Right ventricle myocardium inferior (tissue), 1 donor: ENCODE data around the gene PTPRA. TPM values are rescaled to one million over a fixed set of nuclear protein-coding genes. Genes with fewer than 3 reads are reported as not detected.
"Not testable (repeated sequence)": the region's sequence is repeated elsewhere in the genome, so short reads cannot be mapped to it uniquely, and the experiment has no call there.

Source experiments
- ATAC-seq: fragments of 200-7000 bp; cut with Tn5 transposase; one replicate; pipeline ENCODE4 v1.9.1; 2020; ENCODE audit warnings: mild to moderate bottlenecking, moderate library complexity
- DNase-seq: peaks from one replicate; pipeline ENCODE4 v3.0.0; 2021; ENCODE audit errors: missing footprints
- intact Hi-C: fragments of 100-400 bp; cut with DNase I; formaldehyde crosslinking; loops from one replicate; pipeline ENCODE4 v1.11.0; 2022
- long read RNA-seq: library from polyadenylated mRNA; unstranded; transcript quantifications from one replicate; pipeline ENCODE4 v2.0.0, GENCODE V29; 2021
- total RNA-seq: library from RNA; stranded (reverse); fragmentation: NEBNext Ultra II Directional; extraction: Animal tissue kit (Norgen Biotek cat#: 25700); gene quantifications from one replicate; pipeline ENCODE4 v1.2.1, GENCODE V29; 2021
- donor health status: DM: no; HTN: yes; CAD: no; lungs with severe emphysema.

The PTPRA gene, protein sequence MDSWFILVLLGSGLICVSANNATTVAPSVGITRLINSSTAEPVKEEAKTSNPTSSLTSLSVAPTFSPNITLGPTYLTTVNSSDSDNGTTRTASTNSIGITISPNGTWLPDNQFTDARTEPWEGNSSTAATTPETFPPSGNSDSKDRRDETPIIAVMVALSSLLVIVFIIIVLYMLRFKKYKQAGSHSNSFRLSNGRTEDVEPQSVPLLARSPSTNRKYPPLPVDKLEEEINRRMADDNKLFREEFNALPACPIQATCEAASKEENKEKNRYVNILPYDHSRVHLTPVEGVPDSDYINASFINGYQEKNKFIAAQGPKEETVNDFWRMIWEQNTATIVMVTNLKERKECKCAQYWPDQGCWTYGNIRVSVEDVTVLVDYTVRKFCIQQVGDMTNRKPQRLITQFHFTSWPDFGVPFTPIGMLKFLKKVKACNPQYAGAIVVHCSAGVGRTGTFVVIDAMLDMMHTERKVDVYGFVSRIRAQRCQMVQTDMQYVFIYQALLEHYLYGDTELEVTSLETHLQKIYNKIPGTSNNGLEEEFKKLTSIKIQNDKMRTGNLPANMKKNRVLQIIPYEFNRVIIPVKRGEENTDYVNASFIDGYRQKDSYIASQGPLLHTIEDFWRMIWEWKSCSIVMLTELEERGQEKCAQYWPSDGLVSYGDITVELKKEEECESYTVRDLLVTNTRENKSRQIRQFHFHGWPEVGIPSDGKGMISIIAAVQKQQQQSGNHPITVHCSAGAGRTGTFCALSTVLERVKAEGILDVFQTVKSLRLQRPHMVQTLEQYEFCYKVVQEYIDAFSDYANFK
- total RNA-seq = 26.5 TPM
- long read RNA-seq, transcript PTPRA-201 (23 exons, 3,725 nt) = major isoform, 9 of 21 reads
- long read RNA-seq, partial matches to known transcripts = 2 of 21 reads
- long read RNA-seq, other reads (novel, unspliced or antisense) = 9 of 21 reads

DNA sequence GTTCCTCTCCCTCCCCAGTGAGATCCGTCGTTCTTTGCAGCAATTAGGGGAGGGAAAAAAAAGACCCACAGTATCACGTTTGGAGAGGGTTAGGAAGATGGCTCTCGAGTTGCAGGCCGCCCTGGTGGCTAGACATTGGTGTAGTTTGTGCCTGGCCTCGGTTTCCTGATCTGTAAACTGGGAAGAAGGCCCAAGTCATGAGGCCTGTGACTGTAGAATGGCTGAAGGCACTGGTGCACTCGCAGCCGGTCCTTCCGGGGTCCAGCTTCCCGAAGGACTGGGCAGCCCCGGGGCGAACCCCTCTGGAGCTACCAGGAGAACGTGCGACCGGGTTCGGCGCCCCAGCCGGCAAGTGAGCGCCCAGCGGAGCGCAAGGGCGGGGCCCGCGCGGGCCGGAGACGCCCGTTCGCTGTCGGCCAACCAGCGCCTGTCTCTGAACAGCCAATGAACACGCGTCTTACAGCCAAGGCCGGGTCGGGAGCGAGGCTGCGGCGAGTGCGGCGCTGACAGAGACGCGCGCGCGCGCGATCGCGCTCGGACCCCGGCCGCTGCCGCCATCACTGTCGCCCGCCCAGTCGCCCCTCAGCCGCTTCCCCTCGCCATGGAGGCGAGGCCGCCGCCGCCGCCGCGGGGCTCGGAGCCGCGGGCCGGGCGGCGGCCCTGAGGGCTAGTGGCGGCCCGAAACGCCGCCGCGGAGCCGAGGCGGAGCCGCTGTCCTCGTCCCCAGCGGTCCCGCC lies at the start of gene PTPRA:
Gene PTPRA (plus strand): TSS at position 472 of the 737 bp plus-strand sequence. CDS start 90,797 bp downstream, outside the sequence.
- intact Hi-C loops = loop anchor here (2.0 to 10.0 kb wide), 2 partner anchors 32 to 112 kb away; partner anchors contain the start of genes PCED1A and VPS16
- DNase-seq (peak; percentile 96), ATAC-seq (peak; percentile 97)

DNA sequence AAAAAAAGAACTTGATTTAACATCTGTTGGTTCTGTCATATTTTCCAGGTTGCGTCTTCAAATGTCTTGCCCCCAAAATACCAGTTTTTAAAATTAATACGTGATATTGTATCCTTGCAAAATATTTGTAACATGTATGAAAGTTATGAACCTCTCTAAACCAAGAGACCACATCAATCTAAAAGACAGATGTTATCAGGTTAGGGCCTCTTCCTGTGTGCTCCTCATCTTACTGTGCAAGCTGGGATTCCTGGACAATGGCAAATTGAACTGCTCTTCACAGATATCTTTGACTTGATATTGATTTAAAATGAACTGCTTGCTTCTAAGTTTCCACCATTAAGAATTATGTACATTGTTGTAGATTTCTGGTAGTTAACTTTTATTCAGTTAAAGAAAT lies 47.5 kb upstream of the PTPRA start:
- no peak for DNase-seq
- ATAC-seq = no peak
- intact Hi-C loops = no loop called here

DNA sequence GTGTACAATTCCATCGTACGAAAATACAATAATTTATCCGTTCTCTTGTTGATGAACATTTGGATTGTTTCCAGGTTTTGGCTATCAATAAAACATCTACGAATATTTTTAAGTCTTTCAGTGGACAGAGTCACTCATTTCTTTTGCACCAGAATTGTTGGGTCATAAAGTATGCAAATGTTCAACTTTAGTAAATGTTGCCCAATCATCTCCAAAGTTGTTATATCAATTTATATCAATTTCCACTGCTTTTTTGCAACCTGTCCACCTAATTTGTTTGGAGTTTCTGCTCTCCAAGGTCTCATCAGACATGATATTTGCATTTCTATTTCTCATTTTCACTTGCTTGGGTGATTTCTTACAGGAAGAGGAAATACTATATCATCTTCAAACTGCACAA lies 46.6 kb upstream of the PTPRA start:
- intact Hi-C loops = no loop called here
- ATAC-seq (no peak), DNase-seq (no peak)

DNA sequence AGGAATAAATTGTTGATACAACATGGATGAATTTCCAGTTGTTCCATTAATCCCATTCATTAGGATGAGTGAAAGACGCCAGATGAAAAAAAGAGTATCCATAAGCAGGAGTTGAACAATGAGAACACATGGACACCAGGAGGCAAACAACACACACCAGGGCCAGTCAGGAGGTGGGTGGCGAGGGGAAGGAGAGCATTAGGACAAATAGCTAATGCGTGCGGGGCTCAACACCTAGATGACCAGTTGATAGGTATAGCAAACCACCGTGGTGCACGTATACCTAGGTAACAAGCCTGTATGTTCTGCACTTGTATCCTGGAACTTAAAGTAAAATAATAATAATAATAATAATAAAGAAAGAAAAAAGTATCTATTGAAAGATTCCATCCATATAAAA lies 43.9 kb upstream of the PTPRA start:
- ATAC-seq (no peak), DNase-seq (no peak)
- intact Hi-C loops = no loop called here

DNA sequence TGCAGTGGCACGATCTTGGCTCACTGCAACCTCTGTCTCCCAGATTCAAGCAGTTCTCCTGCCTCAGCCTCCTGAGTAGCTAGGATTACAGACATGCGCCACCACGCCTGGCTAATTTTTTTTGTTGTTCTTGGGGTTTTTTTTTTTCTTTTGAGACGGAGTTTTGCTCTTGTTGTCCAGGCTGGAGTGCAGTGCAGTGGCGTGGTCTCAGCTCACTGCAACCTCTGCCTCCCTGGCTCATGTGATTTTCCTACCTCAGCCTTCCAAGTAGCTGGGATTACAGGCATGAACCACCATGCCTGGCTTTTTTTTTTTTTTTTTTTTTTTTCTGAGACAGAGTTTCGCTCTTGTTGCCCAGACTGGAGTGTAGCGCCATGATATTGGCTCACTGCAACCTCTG lies 42.1 kb upstream of the PTPRA start:
- DNase-seq, intact Hi-C loops, ATAC-seq: not testable (repeated sequence)

- no peak for ATAC-seq
- intact Hi-C loops = no loop called here
- DNase-seq = no peak
Observed at GRCh38 chr20:2833761-2834160, 39.5 kb upstream of the PTPRA start.

GRCh38 chr20:2834401-2835110 lies 38.7 kb upstream of the PTPRA start:
- intact Hi-C loops = no loop called here

DNA sequence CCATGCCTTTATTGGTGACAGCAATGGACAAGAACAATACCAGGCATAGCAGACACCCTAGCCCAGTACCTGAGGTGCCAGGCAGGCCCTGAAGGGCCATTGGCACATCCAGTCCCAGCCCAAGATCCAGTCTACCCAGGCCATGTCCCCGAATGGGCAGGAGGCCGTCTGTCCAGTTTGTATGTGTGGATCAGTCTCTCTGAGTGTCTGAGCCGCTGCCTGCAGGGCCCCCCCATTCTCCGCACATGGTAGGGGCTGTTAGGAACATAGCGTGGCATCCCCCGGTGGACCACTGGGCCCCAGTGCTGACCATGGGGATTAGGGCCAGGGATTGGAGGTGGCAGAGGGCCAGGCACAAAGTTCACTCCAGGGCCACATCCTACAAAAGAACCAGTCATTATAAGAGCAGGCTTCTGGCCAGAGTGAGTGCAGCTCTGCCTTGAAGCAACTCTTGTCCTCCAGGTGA lies 37.9 kb upstream of the PTPRA start:
- no peak for ATAC-seq
- intact Hi-C loops = no loop called here
- no peak for DNase-seq

More at GRCh38 chr20:2834401-2835110, 38.7 kb upstream of the PTPRA start:
- DNase-seq = no peak
- ATAC-seq = no peak

- peak; percentile 31 for DNase-seq
- intact Hi-C loops = no loop called here
- no peak for ATAC-seq
Observed at GRCh38 chr20:2836035-2836434, 37.2 kb upstream of the PTPRA start.

- no peak for ATAC-seq
- intact Hi-C loops = no loop called here
- no peak for DNase-seq
Observed at GRCh38 chr20:2837221-2837960, 35.9 kb upstream of the PTPRA start.

DNA sequence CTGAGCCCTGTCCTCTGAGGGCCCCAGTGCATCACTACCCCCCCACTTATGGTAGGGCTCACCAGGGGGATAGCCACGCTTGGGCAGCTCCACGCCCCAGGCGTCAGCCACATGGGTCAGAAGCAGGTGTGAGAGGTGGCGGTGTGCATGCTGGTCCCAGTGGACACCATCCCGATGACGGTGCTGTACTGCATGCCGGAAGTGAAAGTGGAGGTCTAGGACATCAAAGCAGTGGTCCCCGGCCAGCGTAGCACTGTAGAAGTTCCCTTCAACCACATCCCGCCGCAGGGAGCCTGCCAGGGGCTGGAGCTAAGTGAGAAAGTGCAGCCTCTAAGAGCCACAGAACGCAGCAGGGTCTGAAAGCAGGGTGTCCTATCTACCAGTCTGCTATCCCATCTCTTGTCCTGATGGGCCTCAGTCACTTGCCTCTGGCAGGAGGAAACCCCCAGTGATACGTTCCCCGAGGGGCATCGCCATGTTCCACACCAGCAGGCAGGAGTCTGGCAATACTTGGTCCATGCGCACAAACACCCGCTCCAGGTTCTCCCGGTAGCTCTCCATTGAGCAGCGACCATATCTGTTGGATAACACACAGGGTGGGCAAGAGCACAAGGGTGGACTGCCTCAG lies 35.0 kb upstream of the PTPRA start:
- ATAC-seq = no peak
- DNase-seq = peak; percentile 52
- intact Hi-C loops = no loop called here

- peak; percentile 20 for DNase-seq
- ATAC-seq = no peak
- intact Hi-C loops = no loop called here
Observed at GRCh38 chr20:2838847-2839671, 34.2 kb upstream of the PTPRA start.

- intact Hi-C loops = loop anchor here (2.0 to 5.0 kb wide), 2 partner anchors 33 to 87 kb away; partner anchors contain the start of gene PTPRA
- ATAC-seq (no peak), DNase-seq (peak; percentile 67)
Observed at GRCh38 chr20:2839732-2840137, 33.5 kb upstream of the PTPRA start.

DNA sequence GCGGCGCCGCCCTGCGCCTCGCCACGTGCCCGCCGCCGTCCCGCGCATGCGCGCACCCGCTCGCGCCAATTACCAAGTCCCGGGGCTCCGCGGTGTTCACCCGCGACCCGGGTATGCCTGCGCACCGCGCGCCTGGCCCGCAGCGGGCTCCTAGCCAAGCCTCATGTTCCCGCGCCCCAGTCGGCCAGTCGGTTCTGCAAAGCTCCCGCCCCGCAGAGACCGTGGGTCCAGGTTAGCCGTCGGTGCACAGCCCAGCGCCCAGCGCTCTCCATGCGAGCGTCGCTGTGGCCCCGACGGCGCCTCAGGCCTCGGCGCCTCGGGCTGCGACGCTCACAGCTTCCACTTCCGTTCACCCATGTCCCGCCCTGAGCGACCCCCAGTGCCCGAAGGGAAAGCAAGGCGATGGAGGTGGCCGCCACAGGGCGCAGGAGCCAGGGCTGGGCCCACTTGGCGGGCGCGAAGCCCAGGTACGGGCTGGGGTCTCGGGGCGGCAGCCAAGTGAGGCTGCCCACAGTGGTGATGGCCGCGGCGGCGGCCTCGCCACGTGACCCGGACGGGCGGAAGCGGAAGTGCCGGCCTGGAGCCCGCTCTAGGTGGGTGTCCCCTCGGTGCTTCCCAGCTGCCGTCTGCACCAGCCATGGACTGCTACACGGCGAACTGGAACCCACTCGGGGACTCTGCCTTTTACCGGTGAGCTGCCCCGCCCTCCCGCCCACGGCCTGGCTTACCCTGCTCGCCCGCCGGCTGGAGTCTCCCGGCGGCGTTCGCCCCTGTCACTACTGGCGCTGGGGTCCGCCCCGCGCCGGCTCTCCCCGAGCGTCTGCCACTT lies 32.9 kb upstream of the PTPRA start, which contains the start of the genes PCED1A and VPS16:
Gene PCED1A (minus strand): TSS at position 518 of the 829 bp plus-strand sequence. CDS start 743 bp downstream, outside the sequence.
Gene VPS16 (plus strand): TSS at position 608 of the 829 bp plus-strand sequence. CDS start 30 bp downstream, at position 638.
- DNase-seq (peak; percentile 92), ATAC-seq (peak; percentile 98)
- intact Hi-C loops = loop anchor here (2.0 to 5.0 kb wide), 2 partner anchors 32 to 88 kb away; partner anchors contain the start of gene PTPRA

DNA sequence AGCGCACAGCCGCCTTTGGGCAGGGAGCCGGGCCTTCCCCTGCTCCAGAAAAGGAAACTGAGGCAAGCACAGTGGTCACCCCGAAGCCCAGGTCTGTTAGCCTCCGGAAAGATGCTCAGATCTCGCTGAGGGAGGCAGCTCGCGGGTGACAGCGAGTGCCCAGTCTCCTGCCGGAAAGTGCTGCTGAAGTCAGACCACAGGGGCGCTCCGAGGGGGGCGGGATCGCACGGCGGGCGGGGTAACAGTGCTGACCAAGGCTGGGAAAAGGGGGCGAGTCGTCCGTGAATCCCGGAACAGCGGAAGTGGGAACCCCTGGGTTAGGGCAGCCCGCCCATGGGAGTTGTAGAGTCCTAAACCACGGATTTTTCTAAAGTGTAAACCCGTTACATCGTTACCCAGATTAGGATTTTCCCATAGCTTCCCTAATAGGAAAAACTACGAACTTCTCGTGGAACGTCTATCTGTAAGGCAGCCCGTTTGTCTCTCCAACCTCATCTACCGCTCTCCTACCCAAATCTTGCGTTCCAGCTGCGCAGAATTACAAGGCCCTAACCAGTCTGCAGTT lies 32.2 kb upstream of the PTPRA start:
- intact Hi-C loops = loop anchor here (2.0 to 5.0 kb wide), 2 partner anchors 32 to 89 kb away; partner anchors contain the start of gene PTPRA
- DNase-seq (peak; percentile 88), ATAC-seq (peak; percentile 51)
